Endothelial cell of umbilical vein (primary cell): ENCODE data around the gene TTN.

Experiments
- GATA2 ChIP-seq: IDR thresholded peaks from 2 replicates; pipeline ENCODE4 v1.7.0; 2011; ENCODE audit warnings: low read depth, mild to moderate bottlenecking, moderate library complexity, mixed read lengths, low read length; ENCODE audit not compliant: insufficient read length, insufficient read depth
- TF ChIP-seq, protein P1 (sequence below), 2 donors: IDR thresholded peaks; 1 replicate in 1 of 2; 2 replicates in 1 of 2; pipeline ENCODE4 v1.5.1; 2011; ENCODE audit warnings: low read length in 2 of 2, mild to moderate bottlenecking in 2 of 2, moderate library complexity in 2 of 2, control low read depth in 1 of 2, inconsistent platforms in 1 of 2, low read depth in 1 of 2; ENCODE audit not compliant: insufficient read depth in 1 of 2; ENCODE audit errors: extremely low read depth in 1 of 2
- TF ChIP-seq, protein P2 (sequence below): IDR thresholded peaks from 2 replicates; pipeline ENCODE4 v1.6.1; 2011; ENCODE audit not compliant: insufficient read depth, insufficient read length

DNA sequence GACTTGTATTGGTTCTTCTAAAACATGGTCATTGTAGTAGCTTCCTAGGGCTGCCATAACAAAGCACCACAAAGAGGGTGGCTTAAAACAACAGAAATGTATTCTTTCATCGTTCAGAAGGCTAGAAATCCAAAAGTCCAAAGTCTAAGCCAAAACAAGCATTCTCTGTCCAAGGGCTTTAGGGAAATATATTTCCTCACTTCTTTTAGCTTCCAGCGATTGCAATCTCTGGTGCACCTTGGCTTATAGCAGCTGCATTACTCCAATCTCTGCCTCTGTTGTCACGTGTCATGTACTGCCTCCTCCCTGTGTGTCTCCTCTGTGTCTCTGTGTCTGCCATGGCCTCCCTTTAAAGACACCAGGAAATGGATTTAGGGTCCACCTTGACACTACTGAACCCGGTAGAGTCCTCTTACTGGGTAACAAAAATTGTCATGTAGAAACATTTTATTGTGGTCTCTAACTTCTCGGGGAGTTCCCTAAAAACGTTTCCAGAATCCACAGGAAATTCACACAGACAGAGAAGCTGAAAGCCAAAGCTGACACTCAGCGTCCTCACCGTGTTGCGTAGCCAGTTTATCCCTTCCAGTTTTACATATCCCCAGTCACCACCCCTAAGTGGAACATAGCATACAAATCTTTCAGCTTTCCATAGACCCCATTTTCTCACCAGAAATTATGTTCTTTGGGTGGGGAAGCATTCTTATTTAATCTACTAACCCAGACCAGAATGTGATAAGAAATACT lies 20.7 kb upstream of the TTN start:
- TF ChIP-seq, protein P1, sequence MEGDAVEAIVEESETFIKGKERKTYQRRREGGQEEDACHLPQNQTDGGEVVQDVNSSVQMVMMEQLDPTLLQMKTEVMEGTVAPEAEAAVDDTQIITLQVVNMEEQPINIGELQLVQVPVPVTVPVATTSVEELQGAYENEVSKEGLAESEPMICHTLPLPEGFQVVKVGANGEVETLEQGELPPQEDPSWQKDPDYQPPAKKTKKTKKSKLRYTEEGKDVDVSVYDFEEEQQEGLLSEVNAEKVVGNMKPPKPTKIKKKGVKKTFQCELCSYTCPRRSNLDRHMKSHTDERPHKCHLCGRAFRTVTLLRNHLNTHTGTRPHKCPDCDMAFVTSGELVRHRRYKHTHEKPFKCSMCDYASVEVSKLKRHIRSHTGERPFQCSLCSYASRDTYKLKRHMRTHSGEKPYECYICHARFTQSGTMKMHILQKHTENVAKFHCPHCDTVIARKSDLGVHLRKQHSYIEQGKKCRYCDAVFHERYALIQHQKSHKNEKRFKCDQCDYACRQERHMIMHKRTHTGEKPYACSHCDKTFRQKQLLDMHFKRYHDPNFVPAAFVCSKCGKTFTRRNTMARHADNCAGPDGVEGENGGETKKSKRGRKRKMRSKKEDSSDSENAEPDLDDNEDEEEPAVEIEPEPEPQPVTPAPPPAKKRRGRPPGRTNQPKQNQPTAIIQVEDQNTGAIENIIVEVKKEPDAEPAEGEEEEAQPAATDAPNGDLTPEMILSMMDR (IDR thresholded peaks at IDR 0.05; ENCODE audit: extremely low read depth in 1 of 2, insufficient read depth in 1 of 2, low read depth in 1 of 2, low read length in 2 of 2), result no peak
- TF ChIP-seq, protein P2, sequence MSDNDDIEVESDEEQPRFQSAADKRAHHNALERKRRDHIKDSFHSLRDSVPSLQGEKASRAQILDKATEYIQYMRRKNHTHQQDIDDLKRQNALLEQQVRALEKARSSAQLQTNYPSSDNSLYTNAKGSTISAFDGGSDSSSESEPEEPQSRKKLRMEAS, result no peak
- TF ChIP-seq GATA2, result no peak
